K562 (cell line): Measurements from ENCODE around the gene PCAT6. TPM values are rescaled to one million over a fixed set of nuclear protein-coding genes. Genes with fewer than 3 reads are reported as not detected.

ENCODE experiments used
- ARID4B ChIP-seq: sonication (generic); formaldehyde crosslinking; IDR thresholded peaks from 2 replicates; pipeline ENCODE4 v1.8.0; 2022; ENCODE audit warnings: mild to moderate bottlenecking, missing genetic modification reagents
- CHD2 ChIP-seq: IDR thresholded peaks from 2 replicates; pipeline ENCODE4 v1.6.1; 2011; ENCODE audit warnings: low read depth, low read length
- CXXC5 ChIP-seq: fragments of 250-450 bp; sonication (Bioruptor Pico); IDR thresholded peaks from 2 replicates; pipeline ENCODE4 v1.8.0; 2022; ENCODE audit warnings: inconsistent platforms, mild to moderate bottlenecking, moderate library complexity
- HDGF ChIP-seq: fragments of 450-650 bp; IDR thresholded peaks from 2 replicates; pipeline ENCODE4 v1.6.1; 2016
- IFI16 ChIP-seq: fragments of 250-450 bp; sonication (Bioruptor Pico); IDR thresholded peaks from 2 replicates; pipeline ENCODE4 v2.1.2; 2022; ENCODE audit warnings: mild to moderate bottlenecking, inconsistent platforms
- MAFF ChIP-seq: IDR thresholded peaks from 2 replicates; pipeline ENCODE4 v1.6.1; 2012; ENCODE audit warnings: low read length, improper control_type of control experiment
- NFE2 ChIP-seq: IDR thresholded peaks from 2 replicates; pipeline ENCODE4 v1.6.1; 2014; ENCODE audit warnings: antibody characterized with exemption, low read depth
- SLC30A9 ChIP-seq: fragments of 250-450 bp; sonication (Bioruptor Pico); IDR thresholded peaks from 2 replicates; pipeline ENCODE4 v1.8.0; 2022; ENCODE audit warnings: mild to moderate bottlenecking, moderate library complexity
- SMAD4 ChIP-seq: fragments of 250-450 bp; sonication (Bioruptor Pico); conservative IDR thresholded peaks from 2 replicates; pipeline ENCODE4 v1.8.0; 2021; ENCODE audit warnings: inconsistent platforms, mild to moderate bottlenecking, moderate library complexity
- SMARCA5 ChIP-seq: fragments of 450-650 bp; IDR thresholded peaks from 2 replicates; pipeline ENCODE4 v1.6.1; 2016
- SMARCB1 ChIP-seq: IDR thresholded peaks from 2 replicates; pipeline ENCODE4 v1.6.1; 2011; ENCODE audit warnings: improper control_type of control experiment, low read depth; ENCODE audit not compliant: insufficient read length
- STAT5A ChIP-seq: IDR thresholded peaks from 2 replicates; pipeline ENCODE4 v1.6.1; 2012; ENCODE audit warnings: low read length, inconsistent platforms, borderline replicate concordance
- ZFP30 ChIP-seq: fragments of 250-450 bp; sonication (Bioruptor Pico); IDR thresholded peaks from 2 replicates; pipeline ENCODE4 v1.8.0; 2022; ENCODE audit warnings: moderate library complexity, mild to moderate bottlenecking, inconsistent platforms, borderline replicate concordance
- ZNF699 ChIP-seq: fragments of 250-450 bp; sonication (Bioruptor Pico); IDR thresholded peaks from 2 replicates; pipeline ENCODE4 v1.8.0; 2021; ENCODE audit warnings: mild to moderate bottlenecking, moderate library complexity; ENCODE audit not compliant: insufficient replicate concordance
- polyA plus RNA-seq, 8 experiments: library from polyadenylated mRNA; depleted of rRNA in 4 of 8; stranded (reverse) in 5 of 8; unstranded in 3 of 8; fragments of >200 nt; fragmentation: Nextera tagmentation in 2 of 8; fragmentation: Illumina TruSeq in 1 of 8; extraction: Ambion mirVana in 2 of 8; extraction: Trizol in 1 of 8; gene quantifications; 2 replicates each; pipeline versions ENCODE4 v1.2.1 to v1.2.3, GENCODE V29; 2011 to 2014; ENCODE audit warnings: inconsistent platforms in 1 of 8, missing spikeins in 1 of 8
- total RNA-seq, 7 experiments: library from RNA; depleted of rRNA in 6 of 7; stranded (reverse); fragments of >200 nt in 6 of 7; fragmentation: Illumina TruSeq in 2 of 7; extraction: Trizol in 2 of 7; gene quantifications; 2 replicates each; pipeline versions ENCODE4 v1.2.1 to v1.2.3, GENCODE V29; 2011 to 2021; ENCODE audit warnings: low replicate concordance in 1 of 7
- TF ChIP-seq, protein P1 (sequence below): fragments of 450-650 bp; IDR thresholded peaks from 2 replicates; pipeline ENCODE4 v1.6.1; 2016; ENCODE audit warnings: missing biosample characterization, missing genetic modification characterization
- TF ChIP-seq, protein P2 (sequence below): fragments of 450-650 bp; IDR thresholded peaks from 2 replicates; pipeline ENCODE4 v1.6.1; 2016; ENCODE audit warnings: low read depth

PCAT6 gene
- total and polyA plus RNA-seq, 9 of the 15 experiments (the other 6 are each of a cell fraction or from before 2014, with no cell fraction given), result 0.25 to 2.4 (median 0.54) TPM; not detected in 1

GRCh38 chr1:202810615-202811295 lies at the start of gene PCAT6 (continued):
- TF ChIP-seq, protein P1, sequence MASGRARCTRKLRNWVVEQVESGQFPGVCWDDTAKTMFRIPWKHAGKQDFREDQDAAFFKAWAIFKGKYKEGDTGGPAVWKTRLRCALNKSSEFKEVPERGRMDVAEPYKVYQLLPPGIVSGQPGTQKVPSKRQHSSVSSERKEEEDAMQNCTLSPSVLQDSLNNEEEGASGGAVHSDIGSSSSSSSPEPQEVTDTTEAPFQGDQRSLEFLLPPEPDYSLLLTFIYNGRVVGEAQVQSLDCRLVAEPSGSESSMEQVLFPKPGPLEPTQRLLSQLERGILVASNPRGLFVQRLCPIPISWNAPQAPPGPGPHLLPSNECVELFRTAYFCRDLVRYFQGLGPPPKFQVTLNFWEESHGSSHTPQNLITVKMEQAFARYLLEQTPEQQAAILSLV (tag), result no peak
- peak; percentile 94 for TF ChIP-seq SMAD4 (CRISPR knock-in tag)
- no peak for TF ChIP-seq ZNF699
- TF ChIP-seq ARID4B (CRISPR knock-in tag), result peak; percentile 100
- TF ChIP-seq SMARCB1, result no peak
- 0 out of 2 replicates have a peak, but pooled peaks have one; percentile 3 for TF ChIP-seq NFE2
- no peak for TF ChIP-seq IFI16 (CRISPR knock-in tag)
- TF ChIP-seq SMARCA5, result no peak
- TF ChIP-seq MAFF, result no peak
- TF ChIP-seq HDGF, result no peak
- TF ChIP-seq, protein P2, sequence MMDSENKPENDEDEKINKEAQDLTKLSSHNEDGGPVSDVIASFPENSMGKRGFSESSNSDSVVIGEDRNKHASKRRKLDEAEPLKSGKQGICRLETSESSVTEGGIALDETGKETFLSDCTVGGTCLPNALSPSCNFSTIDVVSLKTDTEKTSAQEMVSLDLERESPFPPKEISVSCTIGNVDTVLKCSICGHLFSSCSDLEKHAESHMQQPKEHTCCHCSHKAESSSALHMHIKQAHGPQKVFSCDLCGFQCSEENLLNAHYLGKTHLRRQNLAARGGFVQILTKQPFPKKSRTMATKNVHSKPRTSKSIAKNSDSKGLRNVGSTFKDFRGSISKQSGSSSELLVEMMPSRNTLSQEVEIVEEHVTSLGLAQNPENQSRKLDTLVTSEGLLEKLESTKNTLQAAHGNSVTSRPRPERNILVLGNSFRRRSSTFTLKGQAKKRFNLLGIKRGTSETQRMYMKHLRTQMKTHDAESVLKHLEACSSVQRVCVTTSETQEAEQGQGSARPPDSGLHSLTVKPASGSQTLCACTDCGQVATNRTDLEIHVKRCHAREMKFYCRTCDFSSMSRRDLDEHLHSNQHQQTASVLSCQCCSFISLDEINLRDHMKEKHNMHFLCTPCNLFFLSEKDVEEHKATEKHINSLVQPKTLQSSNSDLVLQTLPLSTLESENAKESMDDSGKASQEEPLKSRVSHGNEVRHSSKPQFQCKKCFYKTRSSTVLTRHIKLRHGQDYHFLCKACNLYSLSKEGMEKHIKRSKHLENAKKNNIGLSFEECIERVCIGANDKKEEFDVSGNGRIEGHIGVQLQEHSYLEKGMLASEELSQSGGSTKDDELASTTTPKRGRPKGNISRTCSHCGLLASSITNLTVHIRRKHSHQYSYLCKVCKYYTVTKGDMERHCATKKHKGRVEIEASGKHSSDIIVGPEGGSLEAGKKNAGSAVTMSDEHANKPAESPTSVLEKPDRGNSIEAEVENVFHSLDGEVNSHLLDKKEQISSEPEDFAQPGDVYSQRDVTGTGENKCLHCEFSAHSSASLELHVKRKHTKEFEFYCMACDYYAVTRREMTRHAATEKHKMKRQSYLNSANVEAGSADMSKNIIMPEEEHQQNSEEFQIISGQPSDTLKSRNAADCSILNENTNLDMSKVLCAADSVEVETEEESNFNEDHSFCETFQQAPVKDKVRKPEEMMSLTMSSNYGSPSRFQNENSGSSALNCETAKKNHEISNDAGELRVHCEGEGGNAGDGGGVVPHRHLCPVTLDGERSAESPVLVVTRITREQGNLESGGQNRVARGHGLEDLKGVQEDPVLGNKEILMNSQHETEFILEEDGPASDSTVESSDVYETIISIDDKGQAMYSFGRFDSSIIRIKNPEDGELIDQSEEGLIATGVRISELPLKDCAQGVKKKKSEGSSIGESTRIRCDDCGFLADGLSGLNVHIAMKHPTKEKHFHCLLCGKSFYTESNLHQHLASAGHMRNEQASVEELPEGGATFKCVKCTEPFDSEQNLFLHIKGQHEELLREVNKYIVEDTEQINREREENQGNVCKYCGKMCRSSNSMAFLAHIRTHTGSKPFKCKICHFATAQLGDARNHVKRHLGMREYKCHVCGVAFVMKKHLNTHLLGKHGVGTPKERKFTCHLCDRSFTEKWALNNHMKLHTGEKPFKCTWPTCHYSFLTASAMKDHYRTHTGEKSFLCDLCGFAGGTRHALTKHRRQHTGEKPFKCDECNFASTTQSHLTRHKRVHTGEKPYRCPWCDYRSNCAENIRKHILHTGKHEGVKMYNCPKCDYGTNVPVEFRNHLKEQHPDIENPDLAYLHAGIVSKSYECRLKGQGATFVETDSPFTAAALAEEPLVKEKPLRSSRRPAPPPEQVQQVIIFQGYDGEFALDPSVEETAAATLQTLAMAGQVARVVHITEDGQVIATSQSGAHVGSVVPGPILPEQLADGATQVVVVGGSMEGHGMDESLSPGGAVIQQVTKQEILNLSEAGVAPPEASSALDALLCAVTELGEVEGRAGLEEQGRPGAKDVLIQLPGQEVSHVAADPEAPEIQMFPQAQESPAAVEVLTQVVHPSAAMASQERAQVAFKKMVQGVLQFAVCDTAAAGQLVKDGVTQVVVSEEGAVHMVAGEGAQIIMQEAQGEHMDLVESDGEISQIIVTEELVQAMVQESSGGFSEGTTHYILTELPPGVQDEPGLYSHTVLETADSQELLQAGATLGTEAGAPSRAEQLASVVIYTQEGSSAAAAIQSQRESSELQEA, result no peak; the same call in 1 of the 2 replicates
- no peak for TF ChIP-seq ZFP30 (CRISPR knock-in tag)
- TF ChIP-seq SLC30A9 (CRISPR knock-in tag), result no peak
- TF ChIP-seq STAT5A, result peak; percentile 25; the same call in 1 of the 2 replicates
- TF ChIP-seq CHD2, result peak; percentile 91
- TF ChIP-seq CXXC5 (CRISPR knock-in tag), result peak; percentile 95
